PC-9 (cell line): Measurements from ENCODE around the gene PSMD6. TPM values are rescaled to one million over a fixed set of nuclear protein-coding genes. Genes with fewer than 3 reads are reported as not detected.

Source experiments
- BruUV-seq: library from RNA; stranded (reverse); fragments of 400-500 nt; replicated peaks from 2 replicates; lab custom pipeline; 2021; lab: Mats Ljungman, UMichigan
- CTCF ChIA-PET: fragments of 300-600 bp; sonication (Branson Sonifier 250); formaldehyde crosslinking; loops from one replicate; lab custom pipeline; 2022; ENCODE audit warnings: antibody characterized with exemption; lab: Charles Lee
- POLR2A ChIA-PET: fragments of 300-600 bp; sonication (Branson Sonifier 250); formaldehyde crosslinking; loops from one replicate; lab custom pipeline; 2022; ENCODE audit warnings: antibody characterized with exemption; ENCODE audit not compliant: unreplicated experiment; lab: Charles Lee
- DNase-seq, 2 experiments: peaks; one replicate each; pipeline versions ENCODE4 v3.0.0 to v3.0.0-alpha.2; 2015 to 2022; ENCODE audit warnings: mixed read lengths in 1 of 2
- H2AFZ ChIP-seq: fragments of 200-600 bp; sonication (generic); 2 replicates; pipeline ENCODE4 v1.8.1; 2017; ENCODE audit warnings: antibody characterized with exemption
- H3F3A ChIP-seq: fragments of 200-600 bp; sonication (generic); 2 replicates; pipeline ENCODE4 v1.8.1; 2017; ENCODE audit warnings: antibody characterized with exemption, mild to moderate bottlenecking, low read depth; ENCODE audit not compliant: insufficient read depth
- H3K27ac ChIP-seq: fragments of 200-600 bp; sonication (generic); 2 replicates; pipeline ENCODE4 v1.6.1; 2016; ENCODE audit warnings: mixed run types
- H3K27me3 ChIP-seq: fragments of 200-600 bp; sonication (generic); 2 replicates; pipeline ENCODE4 v1.6.1; 2016; ENCODE audit warnings: low read depth, mixed run types; ENCODE audit not compliant: insufficient read depth
- H3K36me3 ChIP-seq: fragments of 200-600 bp; sonication (generic); 2 replicates; pipeline ENCODE4 v1.6.1; 2016; ENCODE audit warnings: low read depth, mixed run types
- H3K4me1 ChIP-seq: fragments of 200-600 bp; sonication (generic); replicated peaks from 2 replicates; pipeline ENCODE4 v1.6.1; 2016; ENCODE audit warnings: mixed run types; ENCODE audit not compliant: insufficient read depth
- H3K4me2 ChIP-seq: fragments of 200-600 bp; sonication (generic); 2 replicates; pipeline ENCODE4 v1.6.1; 2017; ENCODE audit warnings: mixed run types
- H3K4me3 ChIP-seq: fragments of 200-600 bp; sonication (generic); 2 replicates; pipeline ENCODE4 v1.6.1; 2016; ENCODE audit warnings: mixed run types
- H3K79me2 ChIP-seq: fragments of 200-600 bp; sonication (generic); 2 replicates; pipeline ENCODE4 v1.6.1; 2017; ENCODE audit warnings: low read depth, mixed run types
- H3K9me2 ChIP-seq: fragments of 200-600 bp; sonication (generic); 2 replicates; pipeline ENCODE4 v1.8.1; 2017; ENCODE audit warnings: mild to moderate bottlenecking; ENCODE audit not compliant: insufficient read depth
- H3K9me3 ChIP-seq: fragments of 200-600 bp; sonication (generic); 2 replicates; pipeline ENCODE4 v1.8.1; 2016; ENCODE audit warnings: low read depth; ENCODE audit not compliant: insufficient read depth
- H4K20me1 ChIP-seq: fragments of 200-600 bp; sonication (generic); 2 replicates; pipeline ENCODE4 v1.8.1; 2017; ENCODE audit not compliant: insufficient read depth
- CTCF ChIP-seq: fragments of 200-600 bp; sonication (generic); conservative IDR thresholded peaks from 2 replicates; pipeline ENCODE4 v1.6.1; 2017; ENCODE audit warnings: mixed run types, antibody characterized with exemption, mild to moderate bottlenecking, moderate library complexity
- EZH2 ChIP-seq: fragments of 200-600 bp; sonication (generic); IDR thresholded peaks from 2 replicates; pipeline ENCODE4 v1.8.0; 2017; ENCODE audit warnings: antibody characterized with exemption, low read depth
- intact Hi-C: fragments of 100-400 bp; cut with micrococcal nuclease; formaldehyde crosslinking; loops from one replicate; pipeline ENCODE4 v1.10.0; 2022; ENCODE audit not compliant: unreplicated experiment
- total RNA-seq: library from RNA; stranded (reverse); gene quantifications from 2 replicates; pipeline ENCODE4 v1.2.3, GENCODE V29; 2021

The PSMD6 gene
- total RNA-seq, 1 experiment from 2014 or later: 68.8 TPM

- no TSS peak for BruUV-seq
These were observed 15.0 kb upstream of the PSMD6 start for GRCh38 chr3:64038253-64038767.

DNA sequence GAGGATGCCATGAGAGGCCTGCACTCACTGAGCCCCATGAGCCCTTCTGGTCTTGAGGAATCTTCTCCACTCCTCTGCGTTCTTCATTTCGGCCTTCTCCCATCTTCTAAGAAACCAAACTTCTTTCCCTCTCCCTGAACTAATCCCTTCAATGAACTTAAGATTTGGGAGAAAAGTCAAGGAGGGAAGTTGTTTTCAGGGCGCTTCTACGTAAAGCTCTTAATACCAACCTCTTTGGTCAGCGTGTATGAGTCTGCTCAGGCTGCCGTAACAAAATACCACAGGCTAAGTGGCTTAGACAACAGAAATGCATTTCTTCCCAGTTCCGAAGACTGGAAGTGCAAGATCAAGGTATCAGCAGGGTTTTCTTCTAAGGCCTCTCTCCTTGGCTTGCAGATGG lies 13.8 kb upstream of the PSMD6 start:
- ChIA-PET CTCF (no interaction called here), POLR2A (interaction anchor here (0.6 kb wide), 1 partner anchor 153 kb away, joined by 4 read pairs; no protein-coding TSS in a partner anchor)
- Histone ChIP-seq H3K79me2 (no peaks in the 10 kb centered on the region), H3K36me3 (no peaks in the 10 kb centered on the region), H3K9me3 (no peaks in the 10 kb centered on the region), H3K27me3 (no peaks in the 10 kb centered on the region), H3K9me2 (no peaks in the 10 kb centered on the region), H2AFZ (no peak overlapping the region), H3K27ac (no peak overlapping the region), H3K4me2 (no peak overlapping the region), H4K20me1 (no peaks in the 10 kb centered on the region), H3F3A (no peaks in the 10 kb centered on the region), H3K4me3 (no peak overlapping the region), H3K4me1 (no peaks in the 10 kb centered on the region)
- intact Hi-C loops: loop anchor here (10.0 kb wide), 1 partner anchor 178 kb away; no protein-coding TSS in a partner anchor
- no peak for TF ChIP-seq EZH2
- TF ChIP-seq CTCF: no peak
- DNase-seq: no peak
- BruUV-seq: no TSS peak

More at GRCh38 chr3:64038253-64038767, 15.0 kb upstream of the PSMD6 start:
- ChIA-PET CTCF (no interaction called here), POLR2A (no interaction called here)
- no peaks in the 10 kb centered on the region for H3K9me2 ChIP-seq
- H4K20me1 ChIP-seq: no peaks in the 10 kb centered on the region
- no peaks in the 10 kb centered on the region for H3K36me3 ChIP-seq
- no peak overlapping the region for H2AFZ ChIP-seq
- H3K27ac ChIP-seq: no peak overlapping the region
- no peak overlapping the region for H3K4me3 ChIP-seq
- H3K4me2 ChIP-seq: no peak overlapping the region
- H3K27me3 ChIP-seq: no peaks in the 10 kb centered on the region
- no peak for TF ChIP-seq CTCF
- no peak for TF ChIP-seq EZH2
- H3K4me1 ChIP-seq: no peaks in the 10 kb centered on the region
- no peaks in the 10 kb centered on the region for H3K9me3 ChIP-seq
- no peaks in the 10 kb centered on the region for H3K79me2 ChIP-seq
- intact Hi-C loops: loop anchor here (10.0 kb wide), 1 partner anchor 176 kb away; no protein-coding TSS in a partner anchor
- no peak for DNase-seq
- no peaks in the 10 kb centered on the region for H3F3A ChIP-seq

DNA sequence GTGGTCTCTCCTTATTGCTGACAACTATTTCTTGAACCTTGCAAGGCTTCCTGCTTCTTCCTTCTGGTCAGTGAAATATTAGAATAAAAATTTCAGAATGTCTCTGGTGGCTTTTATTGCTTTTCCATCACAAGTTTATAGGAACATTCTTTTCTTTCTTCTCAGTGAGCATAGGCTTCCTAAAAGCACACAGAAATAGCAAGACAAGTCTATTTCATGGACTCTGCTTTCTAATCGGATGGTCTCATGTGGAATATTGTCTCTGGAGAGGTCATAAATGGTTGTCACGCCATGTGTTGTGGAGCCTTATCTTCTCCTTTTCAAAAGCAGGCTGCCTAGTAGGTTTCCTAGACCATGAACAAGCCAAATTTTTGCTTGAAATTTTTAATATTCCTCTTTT lies 9.8 kb upstream of the PSMD6 start:
- Histone ChIP-seq H3K27ac (no peak overlapping the region), H4K20me1 (no peaks in the 10 kb centered on the region), H3K9me3 (no peaks in the 10 kb centered on the region), H3K4me3 (no peak overlapping the region), H2AFZ (no peak overlapping the region), H3K4me1 (no peaks in the 10 kb centered on the region; the same call in 1 of the 2 replicates), H3K9me2 (no peaks in the 10 kb centered on the region), H3K27me3 (no peaks in the 10 kb centered on the region), H3K4me2 (no peak overlapping the region), H3K79me2 (no peaks in the 10 kb centered on the region), H3K36me3 (no peaks in the 10 kb centered on the region), H3F3A (no peaks in the 10 kb centered on the region)
- TF ChIP-seq CTCF: no peak
- TF ChIP-seq EZH2: no peak
- ChIA-PET POLR2A (interaction anchor here (0.6 kb wide), 1 partner anchor 633 kb away, joined by 5 read pairs; no protein-coding TSS in a partner anchor), CTCF (no interaction called here)
- DNase-seq: no peak
- intact Hi-C loops: loop anchor here (5.0 to 10.0 kb wide), 3 partner anchors 182 to 319 kb away; no protein-coding TSS in a partner anchor
- no TSS peak for BruUV-seq
